ENCODE data around the gene USP3.

- TF ChIP-seq EZH2phosphoT487 (conservative IDR thresholded peaks at IDR 0.05; ENCODE audit: low read length): no peak
- no peak for TF ChIP-seq CTCF (IDR thresholded peaks at IDR 0.05; ENCODE audit: insufficient read depth, low read length, poor library complexity, severe bottlenecking)
Measured at GRCh38 chr15:63497642-63498467, 6.5 kb upstream of the USP3 start.
